Activated CD4-positive, alpha-beta memory T cell treated with anti-CD3 and anti-CD28 coated beads for 36 hours (primary cell): Measurements from ENCODE around the gene MYO5A. TPM values are rescaled to one million over a fixed set of nuclear protein-coding genes. Genes with fewer than 3 reads are reported as not detected.

Experiments used
- CTCF ChIA-PET: fragments of 350-600 bp; sonication (Branson Sonifier 250); formaldehyde crosslinking; loops from one replicate; lab custom pipeline; 2021; ENCODE audit warnings: antibody characterized with exemption, inconsistent platforms; lab: Charles Lee
- POLR2A ChIA-PET: fragments of 350-600 bp; sonication (Branson Sonifier 250); formaldehyde crosslinking; loops from one replicate; lab custom pipeline; 2021; ENCODE audit warnings: antibody characterized with exemption; lab: Charles Lee
- DNase-seq: peaks from one replicate; pipeline ENCODE4 v3.0.0-alpha.2; 2020
- H3K27ac Mint-ChIP-seq: one replicate; pipeline ENCODE4 v1.8.0; 2021; ENCODE audit warnings: mixed read lengths
- H3K27me3 Mint-ChIP-seq: one replicate; pipeline ENCODE4 v1.8.0; 2021; ENCODE audit warnings: mixed read lengths
- H3K36me3 Mint-ChIP-seq: one replicate; pipeline ENCODE4 v1.8.0; 2021; ENCODE audit warnings: mixed read lengths
- H3K4me1 Mint-ChIP-seq: one replicate; pipeline ENCODE4 v1.8.0; 2021; ENCODE audit warnings: low read depth, mixed read lengths
- H3K4me3 Mint-ChIP-seq: one replicate; pipeline ENCODE4 v1.8.0; 2021; ENCODE audit warnings: mild to moderate bottlenecking, mixed read lengths
- H3K9me3 Mint-ChIP-seq: one replicate; pipeline ENCODE4 v1.8.0; 2021; ENCODE audit warnings: mixed read lengths
- intact Hi-C: fragments of 100-400 bp; cut with micrococcal nuclease; formaldehyde crosslinking; loops from one replicate; pipeline ENCODE4 v1.15.1; 2023
- total RNA-seq, 2 experiments: library from RNA; stranded (reverse); gene quantifications; one replicate each; pipeline ENCODE4 v1.2.3, GENCODE V29; 2021

MYO5A gene
- total RNA-seq, 2 experiments from 2014 or later: 32.4 to 37.8 TPM

DNA sequence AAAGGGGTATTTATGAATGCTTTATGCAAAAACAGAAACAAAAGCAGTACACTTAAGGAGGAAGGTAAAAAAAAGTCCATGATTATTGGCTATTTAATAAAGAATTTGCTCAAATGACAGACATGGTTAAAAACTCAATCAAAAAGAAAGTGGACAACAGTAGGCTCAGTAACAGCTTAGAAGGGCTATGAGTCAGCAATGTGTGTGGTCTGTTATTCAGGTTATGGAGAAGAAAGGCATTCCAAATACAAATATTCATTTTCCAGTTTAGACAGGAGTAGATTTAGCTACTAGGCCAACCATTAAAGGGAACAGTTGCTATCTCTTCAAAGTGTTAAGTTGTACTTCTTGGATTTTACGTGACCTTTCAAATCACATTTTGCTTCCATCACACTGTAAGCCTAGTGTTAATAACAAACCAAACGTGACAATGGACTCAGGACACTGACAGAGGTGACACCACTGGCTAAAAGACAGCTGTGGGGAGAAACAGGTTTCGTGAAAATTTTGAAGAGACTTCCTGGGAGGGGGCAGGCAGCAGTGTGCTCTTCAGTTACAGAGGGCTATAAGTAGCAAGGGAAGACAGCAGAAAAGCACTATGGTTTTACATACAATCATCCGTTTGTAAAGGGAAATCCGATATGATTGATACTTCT, 191.4 kb downstream of the MYO5A start:
- peaks cover 8% of the 10 kb centered on the region for H3K36me3 Mint-ChIP-seq

DNA sequence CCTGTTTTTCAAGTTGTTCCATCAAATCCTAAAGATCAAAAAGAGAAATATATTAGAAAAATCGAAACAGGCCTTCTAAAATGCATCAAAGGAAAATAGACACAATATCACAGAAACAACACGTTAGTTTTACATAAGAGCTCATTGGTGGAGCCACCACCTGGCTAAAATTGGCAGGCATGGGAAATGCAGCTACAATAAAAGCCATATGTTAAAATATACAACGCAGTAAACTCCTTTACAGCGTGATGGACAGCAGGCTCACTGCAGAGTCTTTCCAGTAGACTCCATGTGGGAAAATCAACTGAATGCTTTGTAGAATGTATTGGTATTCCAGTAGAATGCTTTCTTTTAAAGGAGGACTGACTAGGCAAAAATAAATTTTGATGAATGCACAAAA, 192.2 kb downstream of the MYO5A start:
- ChIA-PET CTCF (interaction anchor here (0.7 to 1.0 kb wide), 3 partner anchors 47 to 222 kb away, joined by 3 read pairs; no protein-coding TSS in a partner anchor), POLR2A (no interaction called here)
- Mint-ChIP-seq H3K4me1 (peaks cover 18% of the 10 kb centered on the region), H3K4me3 (no peak overlapping the region), H3K27ac (no peak overlapping the region), H3K27me3 (no peaks in the 10 kb centered on the region), H3K36me3 (peaks cover 8% of the 10 kb centered on the region), H3K9me3 (no peaks in the 10 kb centered on the region)
- DNase-seq: no peak
- intact Hi-C loops: no loop called here

More for the DNA sequence above, 191.4 kb downstream of the MYO5A start:
- intact Hi-C loops: no loop called here
- DNase-seq: no peak
- CTCF ChIA-PET: no interaction called here
- Mint-ChIP-seq H3K9me3 (no peaks in the 10 kb centered on the region), H3K4me1 (peaks cover 12% of the 10 kb centered on the region), H3K27me3 (no peaks in the 10 kb centered on the region), H3K4me3 (no peak overlapping the region), H3K27ac (peak overlapping the region; percentile 29)
- POLR2A ChIA-PET: no interaction called here

DNA sequence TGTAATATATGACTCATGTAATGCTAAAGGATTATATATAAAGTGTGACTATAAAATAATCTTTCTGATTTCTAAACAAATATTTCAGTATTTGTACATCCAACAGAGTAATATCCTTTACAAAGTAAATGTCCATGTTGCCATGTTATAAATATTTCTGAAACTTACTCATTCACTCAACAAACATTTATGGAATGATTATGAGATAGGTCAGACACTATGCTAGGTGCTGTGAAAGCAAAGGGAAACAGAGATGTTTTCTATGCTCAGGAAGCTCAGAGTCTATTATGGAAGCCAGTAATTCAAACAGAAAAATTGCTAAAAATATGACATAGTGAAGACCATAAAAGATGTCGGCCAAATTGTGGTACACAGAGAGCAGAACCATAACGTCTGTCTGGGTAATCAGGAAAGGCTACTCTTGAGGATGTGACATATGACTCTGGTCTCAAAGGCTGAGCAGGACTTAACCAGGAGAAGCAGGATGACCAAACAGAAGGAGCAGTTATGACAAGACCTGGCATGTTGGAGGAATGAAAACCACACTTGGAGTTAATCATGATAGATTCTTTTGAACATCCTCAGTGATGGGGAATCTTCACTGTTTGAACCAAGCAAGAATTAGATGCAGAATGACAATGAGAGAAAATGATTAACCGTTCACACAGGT, 194.1 kb downstream of the MYO5A start:
- no peak for DNase-seq
- ChIA-PET CTCF (interaction anchor here (1.7 kb wide), 1 partner anchor 399 kb away, joined by 5 read pairs; no protein-coding TSS in a partner anchor), POLR2A (no interaction called here)
- Mint-ChIP-seq H3K27ac (no peak overlapping the region), H3K36me3 (peaks cover 10% of the 10 kb centered on the region), H3K27me3 (no peaks in the 10 kb centered on the region), H3K4me3 (no peak overlapping the region), H3K4me1 (peaks cover 27% of the 10 kb centered on the region), H3K9me3 (no peaks in the 10 kb centered on the region)
- intact Hi-C loops: loop anchor here (5.0 kb wide), 1 partner anchor 43 kb away; no protein-coding TSS in a partner anchor

DNA sequence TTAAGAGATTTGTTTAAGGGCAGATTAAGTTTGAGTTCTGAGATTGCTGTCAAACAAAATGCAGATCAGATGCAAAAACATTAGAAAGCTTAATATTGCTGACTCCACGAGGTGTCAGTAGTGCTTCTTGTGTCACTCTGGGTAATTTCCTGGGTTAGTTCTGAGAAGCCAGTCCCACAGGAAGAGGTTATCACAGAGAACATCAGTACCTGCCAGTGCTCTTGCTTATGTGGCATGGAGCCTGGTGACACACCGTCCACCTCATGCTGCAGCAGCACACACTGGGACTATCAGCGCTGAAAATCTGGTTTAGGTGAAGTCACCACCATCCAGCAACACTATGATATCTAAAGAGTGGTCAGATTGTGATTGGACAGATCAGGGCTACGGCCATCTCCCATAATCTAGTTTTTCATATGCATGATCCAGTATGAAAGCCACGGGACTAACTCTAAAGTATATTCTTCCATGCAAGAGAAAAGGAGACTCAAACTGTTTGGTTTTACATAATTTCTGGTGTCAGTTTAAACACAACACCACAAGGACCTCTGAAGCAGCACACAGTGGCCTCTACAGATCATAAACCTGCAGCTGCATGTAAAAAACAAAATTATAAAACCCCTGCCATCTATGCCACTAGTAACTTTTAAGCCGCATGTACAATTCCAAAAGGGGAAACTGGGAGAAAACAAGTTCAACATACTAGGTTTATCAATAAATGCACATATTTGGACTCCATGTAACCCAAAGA, 197.0 kb downstream of the MYO5A start:
- POLR2A ChIA-PET: interaction anchor here (0.6 to 1.5 kb wide), 6 partner anchors 12 to 399 kb away, joined by 3 to 4 read pairs (median 3); no protein-coding TSS in a partner anchor
- peak; percentile 76 for DNase-seq
- H3K4me3 Mint-ChIP-seq: no peak overlapping the region

DNA sequence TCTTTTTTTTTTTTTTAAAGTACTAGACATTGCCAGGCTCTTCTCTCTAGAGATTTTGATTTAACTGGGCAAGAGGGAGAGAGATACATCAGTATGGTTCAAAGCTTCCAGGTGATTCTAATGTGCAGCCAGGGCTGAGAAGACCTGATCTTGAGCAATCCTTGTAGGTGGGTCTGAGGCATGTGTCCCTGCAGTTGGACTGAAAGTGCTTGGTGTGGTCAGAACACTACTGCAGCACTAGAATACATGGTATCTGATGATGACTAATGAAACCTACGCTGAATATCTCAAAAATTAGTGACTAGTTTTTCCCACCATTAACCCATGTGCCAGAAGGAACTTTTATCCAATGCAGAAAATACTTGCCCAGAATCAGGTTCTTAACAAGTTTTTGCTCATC, 198.7 kb downstream of the MYO5A start:
- DNase-seq: no peak
- H3K27ac Mint-ChIP-seq: no peak overlapping the region
- no peaks in the 10 kb centered on the region for H3K9me3 Mint-ChIP-seq
- no peaks in the 10 kb centered on the region for H3K27me3 Mint-ChIP-seq
- no peak overlapping the region for H3K4me3 Mint-ChIP-seq
- POLR2A ChIA-PET: interaction anchor here (0.6 kb wide), 1 partner anchor 243 kb away, joined by 3 read pairs; no protein-coding TSS in a partner anchor
- CTCF ChIA-PET: interaction anchor here (1.0 kb wide), 1 partner anchor 405 kb away, joined by 4 read pairs; no protein-coding TSS in a partner anchor
- H3K4me1 Mint-ChIP-seq: peaks cover 18% of the 10 kb centered on the region
- peaks cover 20% of the 10 kb centered on the region for H3K36me3 Mint-ChIP-seq
- intact Hi-C loops: loop anchor here (5.0 kb wide), 1 partner anchor 47 kb away; no protein-coding TSS in a partner anchor

More for the DNA sequence above, 197.0 kb downstream of the MYO5A start:
- Mint-ChIP-seq H3K9me3 (no peaks in the 10 kb centered on the region), H3K36me3 (peaks cover 19% of the 10 kb centered on the region), H3K27me3 (no peaks in the 10 kb centered on the region), H3K27ac (peak overlapping the region; percentile 82), H3K4me1 (peaks cover 18% of the 10 kb centered on the region)
- CTCF ChIA-PET: interaction anchor here (0.5 to 2.5 kb wide), 19 partner anchors 11 to 448 kb away, joined by 3 to 23 read pairs (median 4); no protein-coding TSS in a partner anchor
- intact Hi-C loops: loop anchor here (1.0 to 5.0 kb wide), 8 partner anchors 46 to 404 kb away; partner anchors contain the start of gene ATOSA

DNA sequence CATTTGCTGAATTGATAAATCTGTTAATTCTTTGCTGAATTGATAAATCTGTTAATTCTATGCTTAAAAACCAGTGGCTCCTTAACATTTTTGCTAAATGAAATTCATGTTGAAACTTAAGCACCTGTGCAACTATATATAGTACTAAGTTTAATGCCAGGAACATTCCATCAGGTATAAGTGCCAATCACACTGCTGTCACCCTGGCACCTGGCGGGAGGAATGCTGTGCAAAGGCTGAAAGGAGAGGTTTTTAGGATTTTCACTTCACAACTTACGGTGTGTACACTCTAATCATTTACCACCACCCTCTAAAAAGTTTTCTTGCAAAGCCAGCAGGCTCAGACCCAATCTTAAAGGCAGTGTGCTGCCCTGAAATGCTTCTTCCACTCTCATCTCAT, 199.5 kb downstream of the MYO5A start:
- H3K36me3 Mint-ChIP-seq: peaks cover 17% of the 10 kb centered on the region
- no peak overlapping the region for H3K27ac Mint-ChIP-seq
- intact Hi-C loops: no loop called here
- DNase-seq: no peak
- H3K4me3 Mint-ChIP-seq: no peak overlapping the region
- ChIA-PET POLR2A (no interaction called here), CTCF (interaction anchor here (1.0 to 1.3 kb wide), 3 partner anchors 134 to 406 kb away, joined by 3 to 4 read pairs (median 4); no protein-coding TSS in a partner anchor)
- H3K27me3 Mint-ChIP-seq: no peaks in the 10 kb centered on the region
- H3K9me3 Mint-ChIP-seq: no peaks in the 10 kb centered on the region
- peaks cover 18% of the 10 kb centered on the region for H3K4me1 Mint-ChIP-seq

DNA sequence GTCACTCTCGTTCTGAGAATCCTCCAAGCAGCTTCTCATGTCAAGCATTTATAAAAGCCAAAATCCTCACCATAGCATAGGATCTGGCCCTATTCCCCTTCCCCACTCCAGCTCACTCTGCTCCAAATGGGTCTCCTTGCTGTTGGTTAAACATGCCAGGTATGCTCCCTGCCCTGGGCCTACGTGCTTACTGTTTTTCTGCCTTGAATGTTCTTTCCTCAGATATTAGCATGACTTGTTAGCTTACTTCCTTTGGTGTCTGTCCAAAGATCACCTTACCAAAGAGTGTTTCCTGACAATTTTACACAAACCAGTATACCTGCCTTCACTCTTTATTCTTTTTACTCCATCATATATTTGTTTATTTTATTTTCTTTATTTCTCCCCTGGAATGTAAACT, 200.0 kb downstream of the MYO5A start:
- no peak overlapping the region for H3K27ac Mint-ChIP-seq

DNA sequence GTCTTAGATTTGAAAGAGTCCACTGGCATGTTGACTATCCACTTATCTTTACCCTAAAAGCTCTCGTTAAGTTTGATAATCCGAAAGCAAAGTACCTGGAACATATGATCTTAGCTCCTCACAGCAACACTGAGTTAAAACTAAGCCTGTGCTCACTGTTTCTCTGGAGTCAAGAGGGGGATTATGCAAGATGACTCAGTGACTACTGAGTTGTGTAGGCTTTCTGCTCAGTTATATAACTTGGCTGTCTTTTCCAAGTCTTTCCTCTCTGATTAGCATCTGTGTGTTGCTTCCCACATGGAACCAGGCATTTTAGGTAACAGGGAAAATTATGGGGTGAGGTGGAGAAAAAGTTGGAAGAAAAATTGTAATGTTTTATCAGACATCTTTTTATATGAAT, 201.9 kb downstream of the MYO5A start:
- Mint-ChIP-seq H3K27me3 (no peaks in the 10 kb centered on the region), H3K9me3 (no peaks in the 10 kb centered on the region), H3K27ac (no peak overlapping the region), H3K4me3 (no peak overlapping the region), H3K36me3 (peaks cover 27% of the 10 kb centered on the region), H3K4me1 (peaks cover 11% of the 10 kb centered on the region)
- intact Hi-C loops: no loop called here
- no peak for DNase-seq
- ChIA-PET CTCF (no interaction called here), POLR2A (no interaction called here)

More for the DNA sequence above, 200.0 kb downstream of the MYO5A start:
- intact Hi-C loops: no loop called here
- no peaks in the 10 kb centered on the region for H3K27me3 Mint-ChIP-seq
- H3K4me3 Mint-ChIP-seq: no peak overlapping the region
- H3K4me1 Mint-ChIP-seq: peaks cover 18% of the 10 kb centered on the region
- POLR2A ChIA-PET: no interaction called here
- DNase-seq: no peak
- no peaks in the 10 kb centered on the region for H3K9me3 Mint-ChIP-seq
- H3K36me3 Mint-ChIP-seq: peaks cover 17% of the 10 kb centered on the region
- CTCF ChIA-PET: interaction anchor here (0.8 to 1.4 kb wide), 4 partner anchors 19 to 403 kb away, joined by 3 to 5 read pairs (median 4); no protein-coding TSS in a partner anchor

DNA sequence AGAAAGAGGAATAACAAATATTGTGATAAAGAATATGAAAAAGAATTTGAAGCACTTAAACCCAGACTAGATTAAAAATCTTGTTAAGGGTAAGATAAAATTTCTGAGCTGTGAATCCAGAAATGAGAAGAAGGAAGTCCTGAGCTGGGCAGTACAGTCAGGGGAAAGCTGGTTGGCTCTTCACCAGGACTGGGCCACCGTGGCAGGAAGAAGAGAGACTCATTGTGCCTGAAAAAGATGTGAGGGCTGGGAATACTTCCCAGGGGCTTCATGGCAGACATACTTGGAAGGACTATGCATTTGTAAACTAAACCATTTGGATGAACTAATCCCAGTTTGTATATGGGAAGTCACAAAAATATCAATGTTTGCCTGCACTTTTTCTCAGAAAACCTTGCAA, 204.6 kb downstream of the MYO5A start:
- DNase-seq: no peak
- Mint-ChIP-seq H3K27ac (no peak overlapping the region), H3K27me3 (no peaks in the 10 kb centered on the region), H3K4me3 (no peak overlapping the region), H3K9me3 (no peaks in the 10 kb centered on the region), H3K4me1 (no peaks in the 10 kb centered on the region), H3K36me3 (peaks cover 35% of the 10 kb centered on the region)
- CTCF ChIA-PET: no interaction called here
- POLR2A ChIA-PET: interaction anchor here (0.6 kb wide), 1 partner anchor 205 kb away, joined by 4 read pairs; the partner anchor contains the start of gene MYO5A
- intact Hi-C loops: no loop called here

DNA sequence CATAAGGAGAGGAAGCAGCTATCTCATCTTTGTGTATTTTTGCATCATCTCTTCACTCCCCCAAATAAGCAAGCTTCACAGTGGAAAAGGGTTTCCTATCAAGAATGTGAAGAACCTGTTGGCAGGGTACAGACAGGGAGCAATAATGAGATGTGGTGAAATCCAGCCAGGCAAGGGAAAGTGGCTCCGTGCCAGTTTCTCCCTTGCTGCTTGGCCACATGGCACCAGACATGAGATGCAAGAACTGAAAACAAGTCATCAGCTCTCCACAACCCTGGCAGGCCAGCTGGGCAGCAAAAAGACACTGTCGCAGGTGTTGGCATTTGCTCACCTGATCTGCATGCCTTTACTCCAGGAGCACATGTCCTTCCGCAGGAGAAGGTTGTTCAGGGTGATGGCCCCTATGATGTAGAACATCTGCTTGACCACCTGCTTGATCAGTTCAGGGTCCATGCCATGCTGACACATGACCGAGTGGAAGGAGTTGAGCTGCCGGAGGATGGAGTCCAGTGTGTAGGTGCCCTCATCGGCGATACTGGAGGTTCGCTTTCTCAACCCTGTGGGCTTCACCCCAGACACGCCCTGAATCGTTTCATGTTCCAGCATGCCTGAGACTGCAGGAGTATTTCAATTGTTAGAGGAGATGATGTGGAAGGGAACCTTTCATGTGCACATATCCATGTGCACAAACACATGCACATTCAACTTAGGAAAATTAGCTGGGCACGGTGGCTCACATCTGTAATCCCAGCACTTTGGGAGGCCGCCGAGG, 209.8 kb downstream of the MYO5A start:
- H3K9me3 Mint-ChIP-seq: no peaks in the 10 kb centered on the region
- POLR2A ChIA-PET: no interaction called here
- intact Hi-C loops: no loop called here
- DNase-seq: no peak
- H3K4me3 Mint-ChIP-seq: no peak overlapping the region
- H3K27me3 Mint-ChIP-seq: no peaks in the 10 kb centered on the region
- H3K4me1 Mint-ChIP-seq: no peaks in the 10 kb centered on the region
- peaks cover 46% of the 10 kb centered on the region for H3K36me3 Mint-ChIP-seq
- CTCF ChIA-PET: no interaction called here
- H3K27ac Mint-ChIP-seq: no peak overlapping the region

DNA sequence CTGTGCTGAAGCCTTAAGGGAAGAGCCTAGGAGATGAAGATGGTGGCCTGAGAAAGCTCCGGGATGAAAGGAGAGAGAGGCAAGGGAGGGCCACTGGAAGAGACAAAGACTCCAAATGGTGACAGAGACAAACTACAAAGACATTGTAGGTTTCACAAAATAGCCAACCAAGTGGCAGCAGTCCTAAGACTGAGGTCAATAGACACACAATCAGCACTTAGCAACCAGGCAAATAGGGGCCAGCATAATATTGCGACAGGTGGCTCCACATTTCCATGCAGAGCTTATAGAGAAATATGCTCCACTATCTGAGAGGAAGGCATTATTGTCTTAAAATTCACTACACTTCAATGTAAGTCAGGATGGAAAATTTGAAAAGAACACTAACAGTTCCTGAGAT, 211.0 kb downstream of the MYO5A start:
- no peak for DNase-seq
- CTCF ChIA-PET: interaction anchor here (1.2 kb wide), 1 partner anchor 60 kb away, joined by 3 read pairs; no protein-coding TSS in a partner anchor
- Mint-ChIP-seq H3K27me3 (no peaks in the 10 kb centered on the region), H3K27ac (no peak overlapping the region), H3K4me1 (no peaks in the 10 kb centered on the region), H3K4me3 (no peak overlapping the region), H3K36me3 (peaks cover 51% of the 10 kb centered on the region), H3K9me3 (no peaks in the 10 kb centered on the region)
- POLR2A ChIA-PET: no interaction called here
- intact Hi-C loops: no loop called here
